Peyer's patch (tissue), 4 donors: ENCODE measurements around the gene FKBP9.

Experiments
- CTCF ChIP-seq, 6 experiments: fragments of 450-650 bp in 4 of 6; fragments of 200-600 bp in 2 of 6; sonication (generic) in 1 of 6; IDR thresholded peaks; one replicate each; pipeline ENCODE4 v1.5.1; 2017 to 2019; ENCODE audit warnings: antibody characterized with exemption in 6 of 6, mild to moderate bottlenecking in 3 of 6, moderate library complexity in 1 of 6
- POLR2A ChIP-seq, 2 donors: fragments of 450-650 bp; IDR thresholded peaks; one replicate each; pipeline ENCODE4 v1.5.1; 2017; ENCODE audit warnings: antibody characterized with exemption in 2 of 2, mild to moderate bottlenecking in 2 of 2, moderate library complexity in 2 of 2

DNA sequence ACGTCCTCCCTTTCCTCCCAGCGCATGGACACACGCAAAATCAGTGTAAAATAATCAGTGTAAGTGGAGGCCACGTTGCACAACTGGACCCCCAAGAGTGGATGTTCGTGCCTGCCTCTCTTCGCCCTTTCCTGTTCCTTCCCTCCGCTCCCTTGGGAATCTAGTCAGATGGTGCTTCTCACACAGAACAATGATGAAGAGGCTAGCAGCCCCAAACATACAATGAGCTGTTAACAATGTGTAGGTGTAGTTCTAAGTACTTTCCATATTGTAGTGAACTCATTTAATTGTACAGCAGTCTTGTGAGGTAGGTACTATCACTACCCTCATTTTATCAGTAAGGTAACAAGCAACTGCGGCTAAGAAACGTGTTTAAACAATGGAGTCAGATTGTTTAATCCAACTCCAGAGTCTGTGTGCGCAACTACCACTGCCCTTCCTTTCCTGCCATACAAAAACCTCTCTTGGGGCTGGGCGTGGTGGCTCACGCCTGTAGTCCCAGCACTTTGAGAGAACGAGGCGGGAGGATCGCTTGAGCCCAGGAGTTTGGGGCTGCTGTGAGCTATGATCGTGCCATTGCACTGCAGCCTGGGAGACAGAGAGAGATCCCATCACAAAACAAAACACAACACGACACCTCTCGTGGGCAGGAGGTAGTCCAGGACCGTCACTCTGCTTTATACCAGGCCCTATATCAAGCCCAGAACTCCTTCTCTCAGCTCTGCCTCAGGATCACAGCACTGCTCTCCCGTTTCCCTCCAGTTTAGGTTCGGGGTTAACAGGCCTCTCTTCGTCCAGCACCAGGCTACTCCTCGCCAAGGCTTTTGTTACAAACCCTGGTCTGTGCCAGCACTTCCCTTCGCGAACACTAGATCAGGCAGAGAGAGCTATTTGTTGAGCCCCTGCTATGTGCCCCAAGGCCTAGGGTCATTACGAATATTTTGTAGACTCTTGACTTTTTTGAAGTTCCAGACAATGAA lies 1.1 kb downstream of the FKBP9 start:
- TF ChIP-seq CTCF (IDR thresholded peaks at IDR 0.05): no peak
- TF ChIP-seq POLR2A (IDR thresholded peaks at IDR 0.05): no peak
